DMS53 treated with DMSO at 0.1 percent for 48 hours (cell line): ENCODE results near the gene CLEC2L.

Source experiments
- DNase-seq: peaks from one replicate; lab custom pipeline; 2025; ENCODE audit not compliant: unreplicated experiment; lab: John Stamatoyannopoulos, UW

Gene CLEC2L

DNA sequence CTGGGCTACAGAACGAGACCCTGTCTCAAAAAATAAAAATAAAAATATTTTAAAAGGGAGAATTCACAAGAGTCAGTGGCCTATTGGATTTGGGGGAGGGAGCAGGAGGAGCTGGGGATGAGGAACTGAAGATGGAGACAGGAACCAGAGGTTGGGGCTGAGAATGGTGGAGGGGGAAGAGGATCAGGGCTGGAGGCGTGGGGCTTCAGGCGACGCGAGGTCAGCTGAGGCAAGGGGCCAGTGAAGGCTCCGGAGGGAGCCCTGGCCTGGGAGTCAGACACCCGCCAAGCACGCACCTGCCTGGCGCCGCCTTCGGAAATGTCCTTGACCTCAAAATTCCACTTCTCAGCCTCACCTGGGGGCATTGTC is 671 bp upstream of the CLEC2L start:
- no peak for DNase-seq

DNA sequence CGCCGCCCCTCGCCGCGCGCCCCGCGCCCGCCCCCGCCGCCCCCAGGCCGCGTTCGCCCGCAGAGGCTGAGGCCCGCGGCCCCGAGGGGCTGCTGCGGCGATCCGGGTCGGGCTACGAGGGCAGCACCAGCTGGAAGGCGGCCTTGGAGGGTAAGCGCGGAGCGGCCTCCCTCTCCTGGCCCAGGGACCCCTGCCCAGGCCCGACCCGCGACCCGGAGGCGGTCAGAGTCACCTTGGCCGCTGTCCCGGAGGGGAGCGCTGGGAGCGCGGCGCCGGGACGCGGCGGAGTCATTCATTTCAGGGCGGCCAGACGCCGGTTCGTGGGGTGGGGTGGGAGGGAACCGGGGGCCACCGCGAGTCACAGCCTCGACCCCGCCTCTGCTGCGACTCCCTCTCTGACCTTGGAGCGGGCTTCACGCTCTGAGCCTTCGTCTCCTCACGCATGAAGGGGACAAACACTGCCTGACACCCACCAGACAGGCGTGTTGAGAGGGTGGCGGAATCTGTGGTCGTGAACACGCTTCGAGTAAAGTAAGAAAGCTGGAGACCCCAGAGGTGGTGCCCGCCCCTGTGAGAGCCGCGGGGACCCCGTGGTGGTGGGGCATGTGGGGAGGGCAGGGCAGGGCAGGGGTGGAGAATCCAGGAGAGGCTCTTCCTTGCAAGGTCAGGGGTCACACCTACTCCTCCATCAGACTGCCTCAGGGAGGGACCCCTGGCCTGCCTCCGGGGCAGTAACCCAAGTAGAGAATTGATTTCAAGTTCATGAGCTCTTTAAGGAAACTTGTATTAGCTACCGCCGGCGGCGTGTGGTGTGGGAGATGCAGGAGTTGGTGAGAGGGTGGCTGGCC is 707 bp downstream of the CLEC2L start:
- no peak for DNase-seq

- no peak for DNase-seq
Observed at GRCh38 chr7:139525239-139525638, 1.8 kb downstream of the CLEC2L start.

DNA sequence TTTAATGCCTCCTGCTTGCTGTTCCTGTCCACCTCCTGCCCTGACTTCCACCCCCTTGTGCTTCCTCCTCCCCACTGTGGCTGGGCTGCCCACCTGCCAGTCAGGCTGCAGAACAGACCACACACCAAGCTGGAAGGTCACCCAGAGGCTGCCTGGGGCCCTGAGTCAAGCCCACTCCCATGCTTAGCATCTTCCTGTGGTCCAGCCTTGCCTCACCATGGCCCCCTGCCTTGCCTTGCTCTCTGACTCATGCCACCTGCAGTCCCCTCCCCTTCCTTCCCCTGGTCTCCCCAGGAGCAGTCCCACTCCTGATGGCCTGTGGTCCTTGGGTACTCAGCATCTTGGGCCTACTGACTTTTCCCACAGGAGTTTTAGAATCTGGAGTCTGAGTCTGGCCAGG is 2.3 kb downstream of the CLEC2L start:
- no peak for DNase-seq

- no peak for DNase-seq
Observed at GRCh38 chr7:139526578-139527544, 3.4 kb downstream of the CLEC2L start.

GRCh38 chr7:139531094-139531493 is 7.6 kb downstream of the CLEC2L start:
- no peak for DNase-seq

- no peak for DNase-seq
Observed at GRCh38 chr7:139532636-139533155, 9.2 kb downstream of the CLEC2L start.

- no peak for DNase-seq
Observed at GRCh38 chr7:139534096-139534495, 10.6 kb downstream of the CLEC2L start.

GRCh38 chr7:139534966-139535651 is 11.6 kb downstream of the CLEC2L start:
- DNase-seq = no peak

GRCh38 chr7:139536152-139536551 is 12.7 kb downstream of the CLEC2L start:
- no peak for DNase-seq

DNA sequence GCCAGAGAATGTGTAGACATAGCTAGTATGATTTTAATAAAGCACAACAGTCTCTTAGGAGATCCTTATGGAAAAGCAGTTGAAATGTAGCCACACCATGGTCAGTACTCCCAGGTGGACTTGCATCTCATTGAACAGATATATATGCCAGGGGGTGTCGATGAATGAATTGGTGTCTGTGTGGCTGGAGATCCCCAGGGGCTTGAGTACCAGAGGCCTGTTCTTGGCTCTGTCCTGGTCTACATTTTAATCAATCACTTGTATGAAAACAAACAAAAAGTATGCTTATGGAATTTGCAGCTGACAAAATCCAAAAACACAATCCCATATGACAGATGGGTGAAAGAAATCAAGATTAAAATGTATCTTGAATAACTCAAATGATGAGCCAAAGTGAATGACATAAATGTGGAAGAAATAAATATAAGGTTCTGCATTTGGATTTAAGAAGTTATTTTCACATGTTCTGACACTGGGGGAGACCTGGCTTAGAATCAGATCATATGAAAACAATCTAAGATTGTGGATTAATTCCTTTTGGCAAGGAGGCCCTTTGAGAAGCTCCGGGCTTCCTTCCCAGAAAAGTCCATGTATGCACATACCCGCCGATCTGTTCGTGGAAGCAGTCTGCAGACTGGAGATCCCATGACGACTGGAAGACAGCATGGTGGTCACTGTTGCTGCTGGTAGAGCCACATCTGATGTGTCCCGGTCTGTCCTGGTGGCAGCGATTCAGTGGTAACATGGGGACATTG is 15.6 kb downstream of the CLEC2L start:
- no peak for DNase-seq

DNA sequence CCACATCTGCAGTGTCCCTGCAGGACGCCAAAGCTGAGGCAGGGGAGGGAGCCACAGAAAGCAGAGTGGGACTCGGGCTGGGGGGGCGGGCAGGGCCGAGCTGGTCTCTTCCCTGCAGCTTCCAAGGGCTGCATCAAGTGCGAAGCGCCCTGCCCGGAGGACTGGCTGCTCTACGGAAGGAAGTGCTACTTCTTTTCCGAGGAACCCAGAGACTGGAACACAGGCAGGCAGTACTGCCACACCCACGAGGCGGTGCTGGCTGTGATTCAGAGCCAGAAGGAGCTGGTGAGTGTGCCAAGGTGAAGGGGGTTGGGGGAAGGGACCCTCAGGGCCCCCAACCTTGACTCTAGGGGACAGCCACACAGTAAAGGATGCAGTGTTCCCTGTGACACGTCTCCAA is 16.7 kb downstream of the CLEC2L start:
- no peak for DNase-seq

GRCh38 chr7:139541600-139542307 is 18.3 kb downstream of the CLEC2L start:
- DNase-seq = peak; percentile 13

DNA sequence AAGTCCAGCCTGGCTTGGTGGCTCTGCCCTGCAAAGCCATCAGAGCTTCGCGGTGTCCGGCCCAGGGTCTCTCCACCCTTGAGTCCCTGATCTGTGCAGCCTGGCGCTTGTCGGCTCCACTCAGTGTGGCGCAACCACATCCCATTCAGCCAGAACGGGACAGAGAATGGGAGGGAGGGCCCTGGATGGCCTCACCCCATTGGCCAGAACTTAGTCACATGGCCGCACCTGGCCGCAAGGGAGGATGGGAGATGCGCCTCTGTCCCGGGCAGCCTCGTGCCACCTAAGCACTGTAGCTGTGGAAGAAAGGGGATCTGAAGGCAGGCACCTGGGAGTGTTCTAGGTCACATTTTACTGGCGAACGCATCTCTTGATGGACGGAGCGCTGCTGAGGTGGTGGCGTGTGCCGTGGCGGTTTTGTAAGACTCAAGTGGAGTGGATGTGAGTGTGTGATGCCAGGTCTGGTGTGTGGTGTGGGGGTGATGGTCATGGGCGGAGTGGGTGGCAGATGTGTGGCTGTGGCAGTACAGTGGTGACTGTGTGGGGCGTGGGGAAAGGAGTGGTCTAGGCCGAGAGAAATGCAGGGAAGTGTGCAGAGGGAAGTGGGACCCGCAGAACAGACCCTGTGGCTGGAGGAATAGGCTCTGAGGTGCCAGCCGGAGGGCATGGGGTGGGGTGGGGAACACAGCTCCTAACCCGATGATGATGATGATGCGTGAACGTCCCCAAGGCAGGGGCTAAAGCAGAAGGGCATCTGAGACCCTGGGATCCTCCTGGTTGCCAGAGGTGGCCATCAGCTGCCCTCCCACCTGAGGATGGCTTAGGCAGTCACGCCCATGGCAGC is 19.0 kb downstream of the CLEC2L start:
- DNase-seq = peak; percentile 86

DNA sequence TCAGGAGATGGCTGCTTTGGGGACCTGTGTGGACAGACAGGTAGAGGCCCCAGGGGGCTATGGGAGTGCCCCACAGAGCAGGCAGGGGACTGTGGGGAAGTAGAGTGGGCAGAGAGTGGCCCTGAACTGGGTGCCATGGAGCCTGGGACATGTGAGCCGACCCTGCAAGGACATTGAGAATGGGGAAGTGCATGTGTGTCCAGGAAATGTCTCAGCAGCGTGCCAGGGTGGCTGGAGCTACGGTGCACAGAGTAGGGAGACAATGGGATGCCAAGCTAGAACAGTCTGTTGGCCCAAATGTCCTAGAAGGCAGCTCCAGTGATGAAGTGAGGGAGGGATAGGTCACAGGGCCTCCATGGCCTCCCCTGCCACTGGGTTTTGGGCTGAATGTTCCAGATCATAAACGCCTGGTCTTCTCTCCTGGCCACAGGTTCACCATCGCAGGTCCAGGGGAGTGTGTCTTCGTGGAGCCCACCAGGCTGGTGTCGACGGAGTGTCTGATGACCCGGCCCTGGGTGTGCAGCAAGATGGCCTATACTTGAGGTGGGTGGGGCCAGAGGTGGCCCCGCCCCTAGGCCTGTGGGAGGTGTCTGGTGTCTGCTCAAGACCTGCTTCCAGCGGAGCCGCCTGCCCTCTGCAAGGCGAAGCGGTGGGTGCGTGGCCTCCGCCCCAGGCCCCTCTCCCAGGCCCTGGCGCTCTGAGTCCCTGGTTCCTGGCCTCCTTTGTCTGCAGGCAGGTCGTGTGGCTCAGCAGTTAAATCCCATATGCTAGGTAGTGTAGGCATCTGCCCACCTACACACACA is 20.5 kb downstream of the CLEC2L start:
- DNase-seq = no peak

DNA sequence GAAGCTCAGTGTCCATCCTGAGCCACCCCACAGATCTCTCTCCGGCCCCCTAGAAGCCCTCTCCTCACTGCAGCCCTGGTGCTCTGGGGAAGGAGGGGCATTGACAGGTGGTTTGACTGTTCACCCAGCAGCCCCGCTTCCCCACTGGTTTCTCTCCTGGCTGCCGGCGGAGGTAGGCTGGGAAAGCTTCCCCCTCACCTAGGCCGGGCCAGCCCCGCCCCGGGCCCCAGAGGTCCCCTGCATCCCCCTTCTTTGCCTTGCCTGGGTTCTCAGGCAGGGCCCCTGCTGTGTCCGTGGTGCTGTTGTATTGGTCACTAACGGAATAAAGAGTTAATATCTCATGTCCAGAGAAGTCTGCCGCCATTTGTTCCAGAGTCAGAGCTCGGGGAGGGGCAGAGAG is 21.2 kb downstream of the CLEC2L start:
- DNase-seq = no peak

DNA sequence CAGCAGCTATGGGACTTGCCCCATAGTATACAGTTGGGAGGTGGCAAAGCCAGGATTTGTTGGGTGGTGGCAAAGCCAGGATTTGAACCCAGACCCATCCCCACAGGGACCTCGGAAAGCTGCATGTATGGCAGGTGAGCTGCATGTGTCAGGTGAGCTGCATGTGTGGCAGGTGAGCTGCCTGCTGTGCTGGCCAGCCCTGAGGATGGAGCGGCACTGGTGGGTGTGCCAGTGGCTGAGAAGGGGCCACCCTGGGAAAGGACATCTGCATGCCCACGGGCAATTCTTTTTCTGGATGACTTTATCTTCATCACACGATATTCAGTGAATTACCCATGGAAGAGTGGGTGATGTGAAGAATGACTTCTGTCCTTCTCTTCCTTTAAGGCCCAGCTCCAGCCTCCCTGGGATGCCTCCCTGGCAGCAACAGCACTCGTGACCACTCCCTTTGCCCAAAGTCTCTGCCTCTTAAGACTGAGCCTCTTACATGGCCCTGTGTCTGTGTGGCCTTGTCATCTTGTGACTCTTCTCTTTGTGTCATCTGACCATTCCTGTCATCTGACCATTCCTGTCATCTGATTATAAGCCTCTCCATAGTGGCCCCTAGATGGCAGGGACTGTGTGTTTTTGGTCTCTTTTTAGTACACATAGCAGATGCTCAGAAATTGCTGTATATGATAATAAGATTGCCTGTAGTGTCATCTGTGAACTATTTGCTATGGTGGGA is 25.0 kb downstream of the CLEC2L start:
- DNase-seq = no peak
